Measurements from ENCODE around the gene ARID5B.

- TF ChIP-seq CTCF (IDR thresholded peaks at IDR 0.05; ENCODE audit: poor library complexity) (no peak), EZH2phosphoT487 (IDR thresholded peaks at IDR 0.05; ENCODE audit: low read depth, severe bottlenecking, unreplicated experiment) (no peak)
These were observed 116.8 kb downstream of the ARID5B start for GRCh38 chr10:62018131-62018911.
